ENCODE results near the gene SPAG16.

SPAG16 gene

DNA sequence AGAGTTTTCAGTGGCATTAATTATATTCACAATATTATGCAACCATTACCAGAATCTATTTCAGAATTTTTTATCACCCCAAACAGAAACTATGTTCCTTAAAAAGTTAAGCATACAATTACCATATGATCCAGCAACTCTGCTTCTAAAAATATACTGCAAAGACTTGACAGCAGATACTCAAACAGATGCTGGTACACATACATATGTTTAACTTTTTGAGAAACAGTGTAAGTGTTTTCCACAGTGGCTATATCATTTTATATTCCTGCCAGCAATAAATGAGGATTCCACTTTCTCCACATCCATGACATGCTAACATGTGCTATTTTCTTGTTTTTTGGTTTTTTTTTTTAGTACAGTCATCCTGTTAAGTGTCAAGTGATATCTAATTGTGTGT is 687.3 kb downstream of the SPAG16 start:
- H3K4me2 ChIP-seq = no peak overlapping the region
- H3K27me3 ChIP-seq (ENCODE audit: insufficient read depth, low read depth) = no peaks in the 10 kb centered on the region
- no peak overlapping the region for H3K9ac ChIP-seq
- H2AFZ ChIP-seq (ENCODE audit: low read depth) = no peak overlapping the region
- no peaks in the 10 kb centered on the region for H4K20me1 ChIP-seq (ENCODE audit: insufficient read depth)
- TF ChIP-seq, protein P1, sequence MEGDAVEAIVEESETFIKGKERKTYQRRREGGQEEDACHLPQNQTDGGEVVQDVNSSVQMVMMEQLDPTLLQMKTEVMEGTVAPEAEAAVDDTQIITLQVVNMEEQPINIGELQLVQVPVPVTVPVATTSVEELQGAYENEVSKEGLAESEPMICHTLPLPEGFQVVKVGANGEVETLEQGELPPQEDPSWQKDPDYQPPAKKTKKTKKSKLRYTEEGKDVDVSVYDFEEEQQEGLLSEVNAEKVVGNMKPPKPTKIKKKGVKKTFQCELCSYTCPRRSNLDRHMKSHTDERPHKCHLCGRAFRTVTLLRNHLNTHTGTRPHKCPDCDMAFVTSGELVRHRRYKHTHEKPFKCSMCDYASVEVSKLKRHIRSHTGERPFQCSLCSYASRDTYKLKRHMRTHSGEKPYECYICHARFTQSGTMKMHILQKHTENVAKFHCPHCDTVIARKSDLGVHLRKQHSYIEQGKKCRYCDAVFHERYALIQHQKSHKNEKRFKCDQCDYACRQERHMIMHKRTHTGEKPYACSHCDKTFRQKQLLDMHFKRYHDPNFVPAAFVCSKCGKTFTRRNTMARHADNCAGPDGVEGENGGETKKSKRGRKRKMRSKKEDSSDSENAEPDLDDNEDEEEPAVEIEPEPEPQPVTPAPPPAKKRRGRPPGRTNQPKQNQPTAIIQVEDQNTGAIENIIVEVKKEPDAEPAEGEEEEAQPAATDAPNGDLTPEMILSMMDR (conservative IDR thresholded peaks at IDR 0.05; ENCODE audit: low read depth, low read length) = no peak
- no peaks in the 10 kb centered on the region for H3K79me2 ChIP-seq (ENCODE audit: insufficient read depth, low read depth)
- no peaks in the 10 kb centered on the region for H3K4me1 ChIP-seq (ENCODE audit: low read depth, poor library complexity, severe bottlenecking)
- H3K27ac ChIP-seq = no peak overlapping the region
- H3K36me3 ChIP-seq (ENCODE audit: insufficient read depth) = no peaks in the 10 kb centered on the region
- no peak overlapping the region for H3K4me3 ChIP-seq (IDR thresholded peaks at IDR 0.05; ENCODE audit: insufficient read depth, low read depth, low read length)

DNA sequence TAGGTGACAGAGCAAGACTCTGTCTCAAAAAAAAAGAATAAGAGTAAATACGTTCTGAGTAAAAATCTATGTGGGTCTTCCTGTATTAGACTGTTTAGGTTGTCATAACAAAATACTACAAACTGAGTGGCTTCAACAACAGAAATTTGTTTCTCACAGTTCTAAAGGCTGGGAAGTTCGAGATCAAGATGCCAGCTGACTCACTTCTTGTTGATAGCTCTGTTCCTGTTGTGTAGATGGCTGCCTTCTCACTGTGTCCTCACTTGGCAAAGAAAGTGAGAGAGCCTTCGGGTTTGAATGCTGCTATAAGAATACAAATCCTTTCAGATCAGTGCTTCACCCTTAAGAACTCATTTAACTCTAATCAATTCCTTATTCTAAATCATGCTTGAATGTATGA is 696.6 kb downstream of the SPAG16 start:
- TF ChIP-seq, protein P1 (conservative IDR thresholded peaks at IDR 0.05; ENCODE audit: low read depth, low read length) = no peak
- H3K4me1 ChIP-seq (ENCODE audit: low read depth, poor library complexity, severe bottlenecking) = no peaks in the 10 kb centered on the region
- H3K9ac ChIP-seq = no peak overlapping the region
- H2AFZ ChIP-seq (ENCODE audit: low read depth) = no peak overlapping the region
- H3K4me2 ChIP-seq = no peak overlapping the region
- no peak overlapping the region for H3K4me3 ChIP-seq (IDR thresholded peaks at IDR 0.05; ENCODE audit: insufficient read depth, low read depth, low read length)
- H3K79me2 ChIP-seq (ENCODE audit: insufficient read depth, low read depth) = no peaks in the 10 kb centered on the region
- H3K27ac ChIP-seq = no peak overlapping the region
- H3K36me3 ChIP-seq (ENCODE audit: insufficient read depth) = no peaks in the 10 kb centered on the region
- no peaks in the 10 kb centered on the region for H4K20me1 ChIP-seq (ENCODE audit: insufficient read depth)
- H3K27me3 ChIP-seq (ENCODE audit: insufficient read depth, low read depth) = no peaks in the 10 kb centered on the region

DNA sequence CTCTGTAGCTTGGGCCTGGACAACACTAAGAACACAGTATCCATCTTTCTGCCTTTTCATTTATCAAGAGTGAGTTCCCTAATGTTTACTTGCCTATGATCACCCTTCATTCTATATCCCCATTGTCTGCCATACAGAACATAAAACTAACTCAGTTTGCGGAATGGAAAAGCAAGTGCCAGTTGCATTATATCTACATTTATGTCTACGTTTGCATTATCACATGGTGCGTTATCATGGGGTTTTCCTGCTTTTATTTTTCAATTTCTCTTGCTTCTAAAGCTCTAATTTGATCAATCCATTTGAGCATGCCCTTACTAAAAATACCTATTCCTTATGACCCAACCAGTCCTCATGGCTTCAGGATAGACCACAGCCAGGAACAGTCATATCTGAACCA is 704.9 kb downstream of the SPAG16 start:
- Histone ChIP-seq H2AFZ (ENCODE audit: low read depth) (no peak overlapping the region), H3K27me3 (ENCODE audit: insufficient read depth, low read depth) (no peaks in the 10 kb centered on the region), H3K27ac (no peak overlapping the region), H3K36me3 (ENCODE audit: insufficient read depth) (no peaks in the 10 kb centered on the region), H3K4me1 (ENCODE audit: low read depth, poor library complexity, severe bottlenecking) (no peaks in the 10 kb centered on the region), H3K79me2 (ENCODE audit: insufficient read depth, low read depth) (no peaks in the 10 kb centered on the region), H3K9ac (no peak overlapping the region), H4K20me1 (ENCODE audit: insufficient read depth) (no peaks in the 10 kb centered on the region), H3K4me2 (no peak overlapping the region), H3K4me3 (IDR thresholded peaks at IDR 0.05; ENCODE audit: insufficient read depth, low read depth, low read length) (no peak overlapping the region)
- TF ChIP-seq, protein P1 (conservative IDR thresholded peaks at IDR 0.05; ENCODE audit: low read depth, low read length) = no peak

DNA sequence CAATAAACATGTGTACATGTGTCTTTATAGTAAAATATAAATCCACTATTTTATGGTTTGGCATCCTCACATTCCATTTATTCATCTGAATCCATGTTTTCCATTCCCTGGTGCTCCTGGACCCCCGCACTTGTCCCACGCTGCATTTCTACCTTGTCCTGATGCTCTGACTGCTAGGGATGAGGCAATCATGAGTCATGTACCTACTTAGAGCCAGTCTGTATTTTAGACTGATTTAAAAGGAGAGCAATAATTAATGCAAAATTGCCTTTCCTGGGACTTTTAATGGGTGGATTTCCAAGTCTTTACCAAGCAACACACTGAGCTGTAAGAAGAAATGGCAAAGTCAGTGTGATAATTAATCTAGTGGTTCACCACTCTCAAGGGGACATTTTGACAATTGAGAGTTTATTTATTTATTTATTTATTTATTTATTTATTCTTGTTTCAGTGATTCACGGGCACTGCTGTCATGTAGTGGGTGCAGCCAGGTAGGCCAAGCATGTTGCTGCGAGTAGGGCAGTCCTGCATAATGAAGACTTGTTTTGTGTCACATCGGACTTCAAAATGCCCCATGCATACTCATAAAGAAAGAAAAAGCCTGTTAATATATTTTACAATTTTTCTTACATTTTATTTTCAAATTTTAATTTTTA is 707.3 kb downstream of the SPAG16 start:
- H2AFZ ChIP-seq (ENCODE audit: low read depth) = no peak overlapping the region
- no peaks in the 10 kb centered on the region for H4K20me1 ChIP-seq (ENCODE audit: insufficient read depth)
- H3K4me2 ChIP-seq = no peak overlapping the region
- TF ChIP-seq, protein P1 (conservative IDR thresholded peaks at IDR 0.05; ENCODE audit: low read depth, low read length) = no peak
- H3K27ac ChIP-seq = no peak overlapping the region
- H3K9ac ChIP-seq = no peak overlapping the region
- H3K27me3 ChIP-seq (ENCODE audit: insufficient read depth, low read depth) = no peaks in the 10 kb centered on the region
- no peaks in the 10 kb centered on the region for H3K79me2 ChIP-seq (ENCODE audit: insufficient read depth, low read depth)
- no peaks in the 10 kb centered on the region for H3K4me1 ChIP-seq (ENCODE audit: low read depth, poor library complexity, severe bottlenecking)
- no peaks in the 10 kb centered on the region for H3K36me3 ChIP-seq (ENCODE audit: insufficient read depth)
- H3K4me3 ChIP-seq (IDR thresholded peaks at IDR 0.05; ENCODE audit: insufficient read depth, low read depth, low read length) = no peak overlapping the region

Measured in KMS-11 (cell line).